HG03565 (cell line): ENCODE measurements around the gene ZACN.

Source experiments
- ATAC-seq: cut with Tn5 transposase; IDR thresholded peaks from one replicate; pipeline ENCODE4 v1.9.1; 2021; ENCODE audit warnings: mild to moderate bottlenecking, moderate library complexity; ENCODE audit not compliant: unreplicated experiment

The ZACN gene

DNA sequence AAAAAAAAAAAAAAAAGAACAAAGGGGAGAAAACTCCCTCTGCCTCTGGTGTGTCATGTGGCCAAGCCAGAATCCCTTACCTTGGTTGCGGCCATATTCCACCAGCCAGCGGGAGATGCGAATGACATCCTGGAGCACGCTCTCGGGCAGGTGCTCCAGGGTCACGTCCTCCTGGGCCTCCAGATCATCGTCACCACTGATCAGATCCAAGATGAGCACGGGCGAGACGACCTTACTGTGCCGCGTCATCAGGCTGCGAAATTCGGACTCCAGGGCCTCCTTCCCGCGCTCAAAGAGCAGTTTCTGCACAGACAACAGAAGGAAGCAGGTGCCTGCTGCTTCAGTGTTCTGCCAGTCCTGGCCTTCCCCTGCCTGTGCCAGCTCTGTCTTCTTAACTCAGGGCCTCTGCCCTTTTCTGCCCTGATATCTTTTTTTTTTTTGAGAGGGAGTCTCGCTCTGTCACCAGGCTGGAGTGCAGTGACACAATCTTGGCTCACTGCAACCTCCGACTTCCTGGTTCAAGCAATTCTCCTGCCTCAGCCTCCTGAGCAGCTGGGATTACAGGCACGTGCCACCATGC lies 18.8 kb downstream of the ZACN start:
- ATAC-seq, result no peak

DNA sequence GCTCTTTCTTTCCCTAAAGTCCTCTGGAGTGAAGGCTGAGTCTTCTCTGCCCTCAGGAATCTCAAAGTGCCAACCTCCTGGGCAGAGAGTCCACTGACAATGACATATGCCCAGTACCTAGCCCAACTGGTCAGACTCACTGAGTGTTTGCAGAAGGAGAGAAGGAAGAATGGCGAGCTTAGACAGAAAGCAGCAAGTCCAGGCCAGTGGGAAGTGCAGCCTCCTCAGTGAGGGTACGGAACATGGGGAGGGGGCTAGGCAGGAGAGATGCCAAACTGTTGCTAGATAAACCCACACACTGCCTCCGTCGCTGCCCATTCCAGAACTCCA lies 23.9 kb downstream of the ZACN start:
- ATAC-seq, result no peak

DNA sequence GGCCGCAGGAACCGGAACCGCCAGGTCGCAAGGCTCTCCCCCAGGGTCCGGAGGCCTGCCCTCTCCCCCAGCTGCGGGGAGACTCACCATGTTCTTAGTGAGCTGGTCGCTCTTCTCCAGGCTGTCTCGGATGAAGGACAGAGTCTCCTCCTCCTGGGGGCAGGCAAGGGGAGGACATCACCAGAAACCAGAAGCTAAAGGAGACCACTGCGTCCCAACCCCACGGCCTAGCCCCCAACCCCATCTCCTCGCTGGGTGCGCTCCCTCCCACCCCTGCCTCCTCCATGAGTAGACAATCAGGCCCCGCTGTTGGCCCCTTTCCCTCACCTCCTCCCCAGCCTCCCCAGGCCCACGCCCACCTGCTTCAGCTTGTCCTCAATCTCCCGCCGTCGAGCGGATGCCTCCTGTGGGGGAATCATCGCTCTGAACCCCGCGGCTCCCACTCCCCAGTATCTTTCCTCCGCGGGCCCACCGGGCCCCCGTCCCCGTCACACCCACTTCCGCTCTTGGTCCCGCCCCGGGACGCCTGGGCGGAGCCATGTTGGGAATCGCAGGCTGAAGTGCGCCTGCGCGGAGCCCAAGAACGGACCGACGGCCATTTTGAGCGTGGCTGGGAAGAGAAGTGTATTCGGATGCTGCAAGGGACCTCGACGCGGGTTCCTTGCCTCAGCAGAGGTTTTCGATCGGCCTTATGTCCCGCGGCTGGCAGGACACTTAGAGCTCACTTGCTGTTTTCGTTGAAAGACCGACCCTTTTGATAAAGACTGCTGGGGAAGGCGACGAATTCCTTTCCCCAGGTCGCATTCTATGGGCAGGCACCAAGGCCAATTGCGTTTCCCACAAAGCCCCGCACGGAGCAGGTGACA lies 24.5 kb downstream of the ZACN start, which contains the start of gene EXOC7:
Gene EXOC7, minus strand, starts transcription at position 514 of the 866 bp plus-strand sequence. Its CDS starts 95 bp downstream, at position 419.
- peak; percentile 75 for ATAC-seq

DNA sequence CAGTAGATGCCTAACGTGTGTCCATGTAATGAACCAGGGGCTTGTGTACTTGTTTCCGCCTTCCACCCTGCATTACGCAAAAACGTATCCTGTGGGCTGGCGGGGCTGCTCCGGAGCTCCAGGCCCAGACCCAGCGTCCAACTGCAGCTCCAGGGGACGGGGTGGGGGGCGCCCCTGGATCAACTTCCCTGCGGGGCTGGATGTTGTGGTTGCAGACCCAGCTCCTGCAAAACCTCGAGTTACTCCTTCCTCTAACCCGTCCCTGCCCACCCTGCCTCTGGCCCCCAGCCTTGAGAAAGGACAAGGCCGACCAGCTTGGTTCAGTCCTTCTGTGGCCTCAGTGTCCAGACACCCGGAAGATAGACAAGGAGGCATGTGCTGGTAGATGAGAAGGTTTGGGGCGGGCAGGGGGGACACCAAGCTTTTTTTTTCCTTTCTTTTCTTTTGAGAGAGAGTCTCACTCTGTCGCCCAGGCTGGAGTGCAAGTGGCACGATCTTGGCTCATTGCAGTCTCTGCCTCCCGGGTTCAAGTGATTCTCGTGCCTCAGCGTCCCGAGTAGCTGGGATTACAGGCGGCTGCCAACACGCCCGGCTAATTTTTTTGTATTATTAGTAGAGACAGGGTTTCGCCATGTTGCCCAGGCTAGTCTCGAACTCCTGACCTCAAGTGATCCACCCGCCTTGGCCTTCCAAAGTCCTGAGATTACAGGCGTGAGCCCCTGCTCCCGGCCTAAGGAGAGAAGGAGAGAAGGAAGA lies 25.3 kb downstream of the ZACN start:
- ATAC-seq, result no peak

DNA sequence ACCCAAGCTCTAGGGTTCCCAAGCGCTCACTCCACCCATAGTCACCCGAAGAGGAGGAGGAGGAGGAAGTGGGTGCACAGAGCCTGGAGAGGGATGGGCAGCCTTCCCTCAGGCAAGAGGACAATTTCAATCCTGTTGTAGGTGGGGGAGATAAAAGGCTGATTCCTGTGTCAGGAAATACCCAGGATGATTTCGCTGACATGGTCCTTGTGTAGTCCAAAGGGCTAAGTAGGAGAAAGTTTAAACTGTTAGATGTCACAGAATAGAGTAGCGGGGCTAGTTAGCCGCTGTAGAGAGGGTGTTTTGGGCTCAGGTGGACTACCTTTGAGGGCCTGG lies 25.9 kb downstream of the ZACN start:
- ATAC-seq, result no peak

DNA sequence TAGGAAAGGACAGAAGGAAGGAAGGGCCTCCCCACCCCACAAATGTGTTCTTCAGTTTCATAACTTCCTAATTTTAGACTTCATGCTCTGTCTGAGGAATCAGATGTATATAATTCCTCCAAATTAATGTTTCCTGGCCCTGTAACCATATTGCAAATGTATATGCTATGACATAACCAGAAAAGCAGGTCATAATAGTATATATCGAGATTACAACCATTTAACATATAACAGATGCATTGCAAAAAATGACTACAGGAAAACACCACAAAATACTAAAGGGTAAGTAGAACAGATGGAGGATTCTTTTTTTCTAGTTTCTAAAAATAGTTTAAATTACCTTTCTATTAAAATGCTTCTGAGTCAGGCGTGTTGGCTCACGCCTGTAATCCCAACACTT lies 27.7 kb downstream of the ZACN start:
- no peak for ATAC-seq

DNA sequence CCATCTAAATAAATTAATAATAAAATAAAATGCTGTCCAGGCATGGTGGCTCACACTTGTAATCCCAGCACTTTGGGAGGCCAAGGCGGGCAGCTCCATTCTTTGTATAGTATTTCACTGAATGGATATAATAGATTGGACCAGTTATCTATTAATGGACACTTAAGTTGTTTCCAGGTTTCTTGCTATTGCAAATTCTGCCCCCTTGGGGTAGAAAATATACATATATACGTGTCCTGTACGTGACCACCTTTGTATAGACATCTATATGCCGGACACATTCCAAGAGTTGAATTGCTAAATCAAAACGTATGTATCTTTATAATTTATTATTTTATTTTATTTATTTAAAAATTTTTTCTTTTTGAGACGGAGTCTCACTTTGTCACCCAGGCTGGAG lies 28.5 kb downstream of the ZACN start:
- no peak for ATAC-seq

DNA sequence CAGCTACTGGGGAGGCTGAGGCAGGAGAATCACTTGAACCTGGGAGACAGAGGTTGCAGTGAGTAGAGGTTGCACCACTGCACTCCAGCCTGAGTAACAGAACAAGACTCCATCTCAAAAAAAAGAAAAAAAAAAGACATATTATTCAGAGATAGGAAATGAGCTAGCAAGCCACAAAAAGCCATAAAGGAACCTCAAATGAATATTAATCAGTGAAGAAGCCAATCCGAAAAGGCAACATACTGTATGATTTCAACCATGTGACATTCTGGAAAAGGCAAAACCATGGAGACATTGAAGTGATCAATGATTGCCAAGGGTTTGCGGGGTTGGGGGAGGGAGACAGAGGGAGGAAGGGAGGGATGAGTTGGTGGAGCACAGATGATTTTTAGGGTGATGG lies 33.0 kb downstream of the ZACN start:
- ATAC-seq, result no peak

DNA sequence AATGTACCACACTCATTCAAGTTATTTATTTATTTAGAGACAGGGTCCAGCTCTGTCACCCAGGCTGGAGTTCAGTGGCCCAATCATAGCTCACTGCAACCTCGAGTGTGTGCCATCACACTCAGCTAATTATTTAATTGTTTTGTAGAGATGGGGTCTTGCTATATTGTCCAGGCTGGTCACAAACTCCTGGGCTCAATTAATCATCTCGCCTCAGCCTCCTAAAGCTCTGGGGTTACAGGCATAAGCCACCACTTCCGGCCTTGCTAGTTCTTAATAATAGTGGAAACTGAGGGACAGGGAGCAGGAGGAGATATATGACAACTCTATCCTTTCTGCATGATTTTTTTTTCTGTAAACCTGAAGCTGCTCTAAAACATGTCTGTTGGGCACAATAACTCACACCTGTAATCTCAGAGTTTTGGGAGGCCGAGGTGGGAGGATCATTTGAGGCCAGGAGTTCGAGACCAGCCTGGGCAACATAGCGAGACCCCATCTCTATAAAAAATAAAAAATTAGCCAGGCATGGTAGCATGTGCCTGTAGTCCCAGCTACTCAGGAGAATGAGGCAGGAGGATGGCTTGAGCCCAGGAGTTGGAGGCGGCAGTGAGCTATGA lies 36.3 kb downstream of the ZACN start:
- no peak for ATAC-seq

DNA sequence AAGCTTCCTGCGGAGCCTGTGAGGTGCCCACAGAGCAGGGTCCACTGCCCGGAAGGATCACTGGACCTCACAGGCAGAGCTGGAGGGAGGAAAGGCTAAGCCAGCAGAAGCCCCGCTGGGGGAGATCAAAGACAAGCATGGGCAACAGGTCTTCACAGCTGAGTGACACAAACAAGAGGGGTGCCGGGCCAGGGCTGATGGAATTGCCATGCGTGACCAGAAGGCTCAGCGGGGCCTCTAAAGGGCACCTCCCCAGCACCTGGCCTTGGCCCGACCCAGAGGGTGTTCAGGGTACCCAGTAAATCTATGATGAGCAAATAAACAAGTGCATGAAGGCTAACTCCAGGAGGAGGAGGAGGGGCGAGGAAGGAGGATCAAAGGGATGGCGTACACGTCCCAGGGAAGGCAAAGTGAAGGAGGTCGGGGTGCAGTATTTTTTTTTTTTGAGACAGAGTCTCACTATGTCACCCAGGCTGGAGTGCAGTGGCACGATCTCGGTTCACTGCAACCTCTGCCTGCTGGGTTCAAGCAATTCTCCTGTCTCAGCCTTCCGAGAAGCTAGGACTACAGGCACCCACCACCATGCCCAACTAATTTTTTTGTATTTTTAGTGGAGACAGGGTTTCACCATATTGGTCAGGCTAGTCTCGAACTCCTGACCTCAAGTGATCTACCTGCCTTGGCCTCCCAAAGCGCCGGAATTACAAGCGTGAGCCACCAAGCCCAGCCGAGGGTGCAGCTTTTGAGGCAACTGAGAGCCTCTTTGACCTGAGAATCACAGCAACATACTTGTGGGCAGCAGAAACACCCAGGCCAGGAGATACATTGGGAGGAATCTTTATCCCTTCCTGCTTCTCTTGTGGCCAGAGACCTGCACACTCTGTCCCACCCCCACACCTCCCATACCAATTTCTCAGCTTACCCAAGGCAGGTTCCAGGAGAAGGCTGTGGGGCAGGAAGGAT lies 40.7 kb downstream of the ZACN start:
- no peak for ATAC-seq

DNA sequence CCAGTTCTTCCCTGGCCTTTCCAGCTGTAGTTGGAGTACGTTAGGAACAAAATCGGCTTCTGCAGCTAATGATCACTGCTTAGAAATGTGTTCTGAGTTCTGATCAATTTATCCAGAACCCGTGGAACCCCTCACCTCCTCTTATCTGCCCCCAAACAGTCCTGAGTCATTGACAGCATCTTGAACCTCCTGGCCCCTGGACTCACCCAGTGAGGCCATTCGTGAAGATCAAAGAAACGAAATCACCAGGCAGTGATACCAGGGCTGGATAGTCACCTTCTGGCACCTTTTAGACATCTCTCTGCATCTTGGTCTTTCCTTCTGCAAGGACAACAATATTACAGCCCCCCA lies 41.7 kb downstream of the ZACN start:
- ATAC-seq, result no peak

DNA sequence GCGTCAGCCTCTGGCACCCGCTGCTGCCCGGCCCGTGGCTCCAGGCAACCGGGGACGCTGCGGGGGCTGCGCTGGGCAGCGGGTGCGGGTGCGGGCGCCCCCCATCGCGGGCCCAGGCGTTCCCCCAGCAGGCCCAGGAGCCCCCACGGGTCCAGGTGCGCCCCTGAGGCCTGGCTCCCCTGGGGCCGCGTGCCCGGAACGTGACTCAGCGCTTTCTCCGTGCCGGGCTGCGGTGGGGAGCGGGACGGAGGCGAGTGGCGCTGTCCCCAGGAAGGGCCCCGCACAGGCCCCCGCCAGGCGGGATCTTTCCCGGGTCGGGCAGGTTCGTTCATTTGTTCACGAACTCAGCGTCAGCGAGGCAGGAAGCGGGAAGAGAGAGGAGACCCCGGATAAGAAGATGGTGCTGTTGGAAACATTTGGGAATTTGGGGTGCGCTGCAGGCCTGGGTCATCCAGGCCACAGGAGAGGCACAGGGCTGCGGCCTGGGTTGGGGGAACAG lies 43.0 kb downstream of the ZACN start:
- ATAC-seq, result no peak

DNA sequence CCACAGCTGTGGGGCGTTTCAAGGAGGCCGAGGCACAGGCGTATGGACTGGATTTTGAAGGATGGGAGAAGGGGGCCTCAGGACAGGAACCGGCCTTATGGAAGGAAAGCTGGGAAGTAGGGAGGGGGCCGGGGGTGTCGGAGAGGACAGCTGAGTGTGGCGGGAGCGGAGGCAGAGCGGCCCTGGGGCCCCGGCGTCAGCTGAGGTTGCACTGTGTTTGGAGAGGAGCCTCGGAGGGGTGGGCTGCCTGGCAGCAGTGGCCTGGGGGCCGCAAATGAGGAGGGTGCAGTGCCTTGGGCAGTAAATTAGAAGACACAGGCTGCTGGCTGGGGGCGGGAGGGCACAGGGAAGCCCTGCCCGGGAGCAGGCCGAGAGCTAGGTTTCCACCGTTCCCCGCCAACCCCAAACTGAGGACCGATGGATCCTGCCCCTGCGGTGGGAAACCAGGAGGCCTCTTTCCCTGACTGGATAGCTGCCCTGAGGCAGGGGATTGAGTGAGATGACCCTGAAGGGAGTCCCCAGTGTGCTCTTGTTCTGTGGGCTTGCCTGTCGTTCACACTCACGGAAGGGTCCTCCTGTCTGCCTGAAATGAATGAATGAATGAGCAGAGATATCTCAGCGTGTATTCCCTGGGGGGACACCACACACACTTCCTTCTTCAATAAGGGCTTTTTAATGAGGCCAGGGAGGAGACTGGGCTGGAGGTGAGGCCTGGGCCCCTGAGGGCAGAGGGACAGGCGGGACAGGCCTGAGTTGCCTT lies 43.6 kb downstream of the ZACN start:
- ATAC-seq, result no peak

DNA sequence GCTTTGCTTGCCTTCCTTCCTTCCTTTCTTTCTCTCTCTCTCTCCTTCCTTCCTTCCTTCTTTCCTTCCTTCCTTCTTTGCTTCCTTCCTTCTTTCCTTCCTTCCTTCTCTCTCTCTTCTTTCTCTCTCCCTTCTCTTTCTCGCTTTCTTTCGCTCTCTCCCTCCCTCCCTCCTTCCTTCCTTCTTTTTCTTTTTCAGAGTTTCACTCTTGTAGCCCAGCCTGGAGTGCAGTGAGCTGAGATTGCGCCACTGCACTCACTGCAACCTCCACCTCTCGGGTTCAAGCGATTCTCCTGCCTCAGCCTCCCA lies 44.2 kb downstream of the ZACN start:
- no peak for ATAC-seq

DNA sequence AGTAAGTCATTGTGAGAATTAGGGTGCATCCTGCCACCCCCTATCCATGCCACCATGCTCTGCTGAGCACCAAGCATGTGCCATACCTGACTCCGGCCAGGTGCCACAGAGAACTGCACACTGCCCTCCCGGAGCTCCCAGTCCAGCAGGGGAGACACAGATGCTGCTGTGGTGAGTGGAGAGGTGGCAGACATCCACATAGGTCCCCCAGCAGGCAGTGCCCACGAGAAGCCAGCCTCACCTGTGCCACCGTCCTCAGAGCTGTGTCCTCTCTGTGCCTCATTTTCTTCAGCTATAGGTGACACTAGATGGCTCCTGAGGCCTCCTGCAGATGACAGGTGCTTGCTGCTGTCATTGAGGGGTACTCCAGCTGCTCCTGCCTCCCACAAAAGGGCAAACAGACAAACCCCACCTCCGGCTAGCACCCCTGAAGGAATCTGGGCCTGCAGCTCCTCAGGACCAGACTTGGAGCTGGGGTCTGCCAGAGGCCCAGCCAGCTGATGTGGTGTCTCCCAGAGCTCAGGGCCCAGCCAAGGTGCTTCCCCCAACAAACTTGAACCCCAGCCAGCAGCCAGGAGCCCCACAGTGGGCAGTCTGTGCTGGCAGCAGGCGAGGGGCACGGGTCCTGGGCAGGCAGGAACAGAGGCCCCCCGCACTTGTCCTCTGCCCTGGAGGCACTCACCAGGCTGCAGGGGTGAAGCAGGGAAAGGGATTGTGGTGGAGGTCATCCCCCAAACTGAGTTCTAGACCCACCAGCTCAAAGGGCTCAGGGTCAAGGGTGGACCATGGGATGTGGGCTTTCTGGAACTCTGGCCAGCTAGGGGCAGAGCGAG lies 45.0 kb downstream of the ZACN start:
- ATAC-seq, result no peak

DNA sequence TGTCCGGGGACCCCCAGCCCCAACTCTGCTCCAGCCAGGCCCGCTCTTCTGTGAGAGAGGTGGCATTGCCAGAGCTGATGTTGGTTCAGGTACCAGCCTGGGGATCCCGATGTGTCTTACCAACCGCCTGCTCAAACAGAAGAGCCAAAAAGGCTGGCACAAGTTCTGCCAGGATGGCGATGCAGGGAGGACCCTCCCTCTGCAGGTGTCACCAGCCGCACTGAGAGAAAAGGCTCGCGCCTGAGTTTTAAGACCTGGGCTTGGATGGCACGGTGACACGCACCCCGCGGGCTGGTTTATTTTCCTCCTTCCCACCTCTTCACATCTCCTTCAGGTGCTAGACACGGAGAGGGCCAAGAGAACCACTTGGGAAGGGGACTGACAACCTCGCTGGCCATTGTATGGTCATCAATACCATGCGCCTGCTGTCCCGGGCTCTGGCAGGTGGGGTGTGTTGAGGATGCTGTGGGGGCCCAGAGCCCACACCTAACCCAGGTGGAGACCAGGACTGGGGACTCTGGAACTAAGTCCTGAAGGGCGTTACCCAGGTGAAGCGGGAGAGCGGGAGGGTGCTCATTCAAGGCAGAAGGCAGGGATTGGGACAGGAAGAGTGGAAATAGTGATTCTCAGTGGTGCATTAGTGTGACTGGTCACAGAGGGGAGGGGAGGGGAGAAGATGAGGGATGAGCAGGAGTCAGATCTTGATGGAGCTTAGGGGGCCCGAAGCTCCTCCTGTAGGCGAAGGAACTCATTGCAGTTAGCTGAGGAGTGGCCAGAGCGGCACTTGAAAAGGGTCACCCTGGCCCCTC lies 45.8 kb downstream of the ZACN start:
- no peak for ATAC-seq

DNA sequence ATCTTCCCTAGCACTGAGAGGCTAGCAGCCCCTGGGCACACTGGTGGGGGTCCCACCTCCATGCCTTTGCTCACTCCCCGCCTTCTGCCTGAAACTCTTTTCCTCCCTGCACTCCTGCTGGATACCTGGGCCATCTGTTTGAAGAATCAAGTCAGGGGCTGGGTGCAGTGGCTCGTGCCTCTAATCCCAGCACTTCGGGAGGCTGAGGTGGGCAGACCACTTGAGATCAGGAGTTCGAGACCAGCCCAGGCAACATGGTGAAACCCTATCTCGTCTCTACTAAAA lies 46.4 kb downstream of the ZACN start:
- ATAC-seq, result no peak

DNA sequence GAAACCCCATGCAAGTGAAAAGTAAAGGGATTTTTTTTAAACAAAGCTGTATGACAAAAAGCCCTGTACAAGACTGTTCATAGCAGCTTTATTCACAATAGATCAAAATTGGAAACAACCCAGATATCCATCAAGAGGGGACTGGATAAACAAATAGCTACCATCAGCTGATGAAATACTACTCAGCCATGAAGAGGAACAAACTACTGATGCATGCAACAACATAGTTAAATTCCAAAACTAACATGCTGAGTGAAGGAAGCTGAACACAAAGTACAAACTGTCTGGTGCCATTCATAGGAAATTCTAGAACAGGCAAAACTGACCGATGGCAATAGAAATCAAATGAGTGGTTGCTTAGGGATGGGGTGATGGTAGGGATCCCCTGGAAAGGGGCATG lies 46.9 kb downstream of the ZACN start:
- no peak for ATAC-seq
